GM19438 (cell line): ENCODE data around the gene THRB.

ENCODE experiments used
- ATAC-seq: cut with Tn5 transposase; IDR thresholded peaks from one replicate; pipeline ENCODE4 v1.9.1; 2021; ENCODE audit warnings: low read depth; ENCODE audit not compliant: unreplicated experiment

The THRB gene

GRCh38 chr3:24249523-24249922 lies 245.1 kb downstream of the THRB start:
- ATAC-seq = no peak

- ATAC-seq = no peak
Measured at GRCh38 chr3:24245056-24245455, 249.6 kb downstream of the THRB start.

GRCh38 chr3:24244491-24244890 lies 250.2 kb downstream of the THRB start:
- ATAC-seq = no peak

- ATAC-seq = no peak
Measured at GRCh38 chr3:24242012-24242698, 252.5 kb downstream of the THRB start.

GRCh38 chr3:24240306-24240705 lies 254.3 kb downstream of the THRB start:
- ATAC-seq = no peak

- peak; percentile 83 for ATAC-seq
Measured at GRCh38 chr3:24237971-24238706, 256.5 kb downstream of the THRB start.

GRCh38 chr3:24235121-24235520 lies 259.5 kb downstream of the THRB start:
- ATAC-seq = no peak

- no peak for ATAC-seq
Measured at GRCh38 chr3:24232784-24233183, 261.9 kb downstream of the THRB start.

- ATAC-seq = no peak
Measured at GRCh38 chr3:24229468-24230221, 265.0 kb downstream of the THRB start.

- ATAC-seq = no peak
Measured at GRCh38 chr3:24227635-24228034, 267.0 kb downstream of the THRB start.

GRCh38 chr3:24226397-24226796 lies 268.3 kb downstream of the THRB start:
- ATAC-seq = no peak

GRCh38 chr3:24225385-24225950 lies 269.2 kb downstream of the THRB start:
- no peak for ATAC-seq

GRCh38 chr3:24224666-24225384 lies 269.8 kb downstream of the THRB start:
- no peak for ATAC-seq

GRCh38 chr3:24222165-24222805 lies 272.4 kb downstream of the THRB start:
- ATAC-seq = no peak

GRCh38 chr3:24220859-24221657 lies 273.6 kb downstream of the THRB start:
- ATAC-seq = no peak

GRCh38 chr3:24215502-24215901 lies 279.1 kb downstream of the THRB start:
- no peak for ATAC-seq

- ATAC-seq = no peak
Measured at GRCh38 chr3:24211381-24211780, 283.3 kb downstream of the THRB start.

- ATAC-seq = no peak
Measured at GRCh38 chr3:24202071-24202470, 292.6 kb downstream of the THRB start.

GRCh38 chr3:24201301-24201700 lies 293.3 kb downstream of the THRB start:
- no peak for ATAC-seq
